AG09309 (cell line): ENCODE measurements around the gene SUPT20HL1.
"Not testable (repeated sequence)": the region's sequence is repeated elsewhere in the genome, so short reads cannot be mapped to it uniquely, and the experiment has no call there.

Experiments
- DNase-seq: peaks from one replicate; pipeline ENCODE4 v3.0.0-alpha.2; 2010; ENCODE audit warnings: low read depth
- H3K4me3 ChIP-seq: 2 replicates; pipeline ENCODE4 v1.5.1; 2011; ENCODE audit warnings: mild to moderate bottlenecking, low read depth, low read length, moderate library complexity; ENCODE audit not compliant: control insufficient read depth
- CTCF ChIP-seq: IDR thresholded peaks from 2 replicates; pipeline ENCODE4 v1.5.1; 2011; ENCODE audit warnings: mild to moderate bottlenecking, low read depth, low read length, inconsistent platforms; ENCODE audit not compliant: insufficient read depth, control insufficient read depth; ENCODE audit errors: missing control alignments

SUPT20HL1 gene

GRCh38 chrX:24364326-24364725 is 3.9 kb downstream of the SUPT20HL1 start:
- no peak for DNase-seq
- no peak overlapping the region for H3K4me3 ChIP-seq
- no peak for TF ChIP-seq CTCF

GRCh38 chrX:24364851-24365538 is 4.6 kb downstream of the SUPT20HL1 start:
- TF ChIP-seq CTCF, result no peak
- H3K4me3 ChIP-seq, result no peak overlapping the region
- DNase-seq, result no peak

- DNase-seq, H3K4me3 ChIP-seq: not testable (repeated sequence)
These were observed 6.4 kb downstream of the SUPT20HL1 start for GRCh38 chrX:24366762-24367400.

GRCh38 chrX:24369816-24370215 is 9.4 kb downstream of the SUPT20HL1 start:
- TF ChIP-seq CTCF, result no peak
- H3K4me3 ChIP-seq, result no peak overlapping the region
- no peak for DNase-seq

- peak; percentile 75 for TF ChIP-seq CTCF
- DNase-seq, result no peak
- no peak overlapping the region for H3K4me3 ChIP-seq
These were observed 11.0 kb downstream of the SUPT20HL1 start for GRCh38 chrX:24371391-24371972.

GRCh38 chrX:24372021-24372763 is 11.8 kb downstream of the SUPT20HL1 start:
- TF ChIP-seq CTCF, result no peak
- H3K4me3 ChIP-seq, result no peak overlapping the region
- no peak for DNase-seq
